Cardiac fibroblast (primary cell): ENCODE results near the gene DDX27.

ENCODE experiments used
- DNase-seq, 2 donors: peaks; one replicate each; pipeline versions ENCODE4 v3.0.0 to v3.0.0-alpha.2; 2010; ENCODE audit warnings: low read depth in 2 of 2
- H3K4me3 ChIP-seq, 2 donors: replicated peaks in 1 of 2; 1 replicate in 1 of 2; 2 replicates in 1 of 2; pipeline ENCODE4 v1.5.1; 2011; ENCODE audit warnings: low read depth in 2 of 2, low read length in 2 of 2, mild to moderate bottlenecking in 2 of 2, moderate library complexity in 1 of 2
- TF ChIP-seq, protein P1 (sequence below): IDR thresholded peaks from one replicate; pipeline ENCODE4 v1.5.1; 2011; ENCODE audit warnings: low read depth, mild to moderate bottlenecking, low read length, inconsistent platforms

The DDX27 gene

GRCh38 chr20:49219924-49220831, 962 bp downstream of the DDX27 start:
- TF ChIP-seq, protein P1, sequence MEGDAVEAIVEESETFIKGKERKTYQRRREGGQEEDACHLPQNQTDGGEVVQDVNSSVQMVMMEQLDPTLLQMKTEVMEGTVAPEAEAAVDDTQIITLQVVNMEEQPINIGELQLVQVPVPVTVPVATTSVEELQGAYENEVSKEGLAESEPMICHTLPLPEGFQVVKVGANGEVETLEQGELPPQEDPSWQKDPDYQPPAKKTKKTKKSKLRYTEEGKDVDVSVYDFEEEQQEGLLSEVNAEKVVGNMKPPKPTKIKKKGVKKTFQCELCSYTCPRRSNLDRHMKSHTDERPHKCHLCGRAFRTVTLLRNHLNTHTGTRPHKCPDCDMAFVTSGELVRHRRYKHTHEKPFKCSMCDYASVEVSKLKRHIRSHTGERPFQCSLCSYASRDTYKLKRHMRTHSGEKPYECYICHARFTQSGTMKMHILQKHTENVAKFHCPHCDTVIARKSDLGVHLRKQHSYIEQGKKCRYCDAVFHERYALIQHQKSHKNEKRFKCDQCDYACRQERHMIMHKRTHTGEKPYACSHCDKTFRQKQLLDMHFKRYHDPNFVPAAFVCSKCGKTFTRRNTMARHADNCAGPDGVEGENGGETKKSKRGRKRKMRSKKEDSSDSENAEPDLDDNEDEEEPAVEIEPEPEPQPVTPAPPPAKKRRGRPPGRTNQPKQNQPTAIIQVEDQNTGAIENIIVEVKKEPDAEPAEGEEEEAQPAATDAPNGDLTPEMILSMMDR: no peak
- no peak for DNase-seq

GRCh38 chr20:49225896-49226295, 6.7 kb downstream of the DDX27 start:
- TF ChIP-seq, protein P1: no peak
- no peak for DNase-seq
- H3K4me3 ChIP-seq: no peak overlapping the region

More at GRCh38 chr20:49219924-49220831, 962 bp downstream of the DDX27 start:
- H3K4me3 ChIP-seq: peak overlapping the region; percentile 72 to 77

- H3K4me3 ChIP-seq: no peak overlapping the region
- DNase-seq: no peak
- TF ChIP-seq, protein P1: no peak
Measured at GRCh38 chr20:49228676-49229075, 9.5 kb downstream of the DDX27 start.

DNA sequence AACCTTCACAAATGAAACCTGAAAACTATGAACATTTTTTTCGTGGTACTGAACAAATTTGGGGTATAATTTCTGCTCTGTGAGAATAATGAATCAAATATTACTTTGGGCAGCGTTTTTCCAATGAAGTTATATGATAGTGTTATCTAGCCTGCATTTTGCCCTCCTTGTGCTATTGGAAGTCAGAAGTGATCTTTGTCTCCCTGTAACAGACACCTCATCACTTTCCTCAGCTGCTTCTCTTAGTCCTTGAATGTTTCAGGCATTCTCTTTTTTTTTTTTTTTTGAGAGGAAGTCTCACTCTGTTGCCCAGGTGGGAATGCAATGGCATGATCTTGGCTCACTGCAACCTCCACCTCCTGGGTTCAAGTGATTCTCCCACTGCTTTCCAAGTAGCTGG, 10.2 kb downstream of the DDX27 start:
- DNase-seq: no peak
- H3K4me3 ChIP-seq: no peak overlapping the region
- TF ChIP-seq, protein P1: no peak

GRCh38 chr20:49230021-49230420, 10.8 kb downstream of the DDX27 start:
- no peak overlapping the region for H3K4me3 ChIP-seq
- DNase-seq: no peak
- TF ChIP-seq, protein P1: no peak

GRCh38 chr20:49230561-49231133, 11.4 kb downstream of the DDX27 start:
- DNase-seq: peak in 1 of 2 donors; percentile 26
- TF ChIP-seq, protein P1: no peak
- H3K4me3 ChIP-seq: no peak overlapping the region
